HG03064 (cell line): ENCODE measurements around the gene USP17L11.
"Not testable (repeated sequence)": the region's sequence is repeated elsewhere in the genome, so short reads cannot be mapped to it uniquely, and the experiment has no call there.

Source experiments
- ATAC-seq: cut with Tn5 transposase; IDR thresholded peaks from one replicate; pipeline ENCODE4 v1.9.1; 2021; ENCODE audit warnings: low read depth; ENCODE audit not compliant: unreplicated experiment

The USP17L11 gene

GRCh38 chr4:9215105-9215504 is at the start of gene USP17L11:
TSS of gene USP17L11 (plus strand) at chr4:9215405. CDS start at chr4:9215405, 0 bp downstream.
- not testable (repeated sequence) for ATAC-seq

GRCh38 chr4:9165990-9166389 is 49.2 kb upstream of the USP17L11 start:
- not testable (repeated sequence) for ATAC-seq

- ATAC-seq = not testable (repeated sequence)
Measured at GRCh38 chr4:9169791-9170459, 45.3 kb upstream of the USP17L11 start, which contains the start of gene FAM90A26. TSS of gene FAM90A26 (plus strand) at chr4:9170409. CDS start at chr4:9173173, 2,764 bp downstream.

- ATAC-seq = not testable (repeated sequence)
Measured at GRCh38 chr4:9210357-9210756, 4.8 kb upstream of the USP17L11 start, which contains the start of gene USP17L10. TSS of gene USP17L10 (plus strand) at chr4:9210657. CDS start at chr4:9210657, 0 bp downstream.

- ATAC-seq = not testable (repeated sequence)
Measured at GRCh38 chr4:9214701-9215100, 504 bp upstream of the USP17L11 start.

- ATAC-seq = not testable (repeated sequence)
Measured at GRCh38 chr4:9219852-9220251, 4.6 kb downstream of the USP17L11 start, which contains the start of gene USP17L12. TSS of gene USP17L12 (plus strand) at chr4:9220152. CDS start at chr4:9220152, 0 bp downstream.

- not testable (repeated sequence) for ATAC-seq
Measured at GRCh38 chr4:9224596-9224995, 9.4 kb downstream of the USP17L11 start, which contains the start of gene USP17L13. TSS of gene USP17L13 (plus strand) at chr4:9224896. CDS start at chr4:9224896, 0 bp downstream.

GRCh38 chr4:9230249-9230648 is 15.0 kb downstream of the USP17L11 start:
- not testable (repeated sequence) for ATAC-seq

- not testable (repeated sequence) for ATAC-seq
Measured at GRCh38 chr4:9234085-9234484, 18.9 kb downstream of the USP17L11 start, which contains the start of gene USP17L15. TSS of gene USP17L15 (plus strand) at chr4:9234385. CDS start at chr4:9234385, 0 bp downstream.

- ATAC-seq = not testable (repeated sequence)
Measured at GRCh38 chr4:9238461-9238860, 23.3 kb downstream of the USP17L11 start.

- ATAC-seq = not testable (repeated sequence)
Measured at GRCh38 chr4:9243579-9243978, 28.4 kb downstream of the USP17L11 start, which contains the start of gene USP17L17. TSS of gene USP17L17 (plus strand) at chr4:9243879. CDS start at chr4:9243879, 0 bp downstream.

GRCh38 chr4:9247953-9248680 is 32.9 kb downstream of the USP17L11 start, which contains the start of gene USP17L18:
TSS of gene USP17L18 (plus strand) at chr4:9248630. CDS start at chr4:9248630, 0 bp downstream.
- not testable (repeated sequence) for ATAC-seq

GRCh38 chr4:9253078-9253477 is 37.9 kb downstream of the USP17L11 start, which contains the start of gene USP17L19:
TSS of gene USP17L19 (plus strand) at chr4:9253378. CDS start at chr4:9253378, 0 bp downstream.
- ATAC-seq = not testable (repeated sequence)

GRCh38 chr4:9257824-9258223 is 42.6 kb downstream of the USP17L11 start, which contains the start of gene USP17L20:
TSS of gene USP17L20 (plus strand) at chr4:9258124. CDS start at chr4:9258124, 0 bp downstream.
- not testable (repeated sequence) for ATAC-seq

- ATAC-seq = not testable (repeated sequence)
Measured at GRCh38 chr4:9262572-9262971, 47.4 kb downstream of the USP17L11 start, which contains the start of gene USP17L21. TSS of gene USP17L21 (plus strand) at chr4:9262872. CDS start at chr4:9262872, 0 bp downstream.
